KMS-11 (cell line): ENCODE data around the gene NRG3.

Experiments
- H2AFZ ChIP-seq: fragments of 200-600 bp; sonication (generic); 2 replicates; pipeline ENCODE4 v1.6.1; 2016; ENCODE audit warnings: antibody characterized with exemption, mixed run types, low read depth
- H3K27ac ChIP-seq: fragments of 200-600 bp; sonication (generic); 2 replicates; pipeline ENCODE4 v1.6.1; 2016; ENCODE audit warnings: mild to moderate bottlenecking, mixed run types
- H3K27me3 ChIP-seq: fragments of 200-600 bp; sonication (generic); 2 replicates; pipeline ENCODE4 v1.6.1; 2017; ENCODE audit warnings: mild to moderate bottlenecking, low read depth, mixed run types, moderate library complexity; ENCODE audit not compliant: insufficient read depth
- H3K36me3 ChIP-seq: fragments of 200-600 bp; sonication (generic); 2 replicates; pipeline ENCODE4 v1.6.1; 2017; ENCODE audit warnings: mild to moderate bottlenecking, mixed run types; ENCODE audit not compliant: insufficient read depth
- H3K4me1 ChIP-seq: fragments of 200-600 bp; sonication (generic); 2 replicates; pipeline ENCODE4 v1.6.1; 2016; ENCODE audit warnings: mild to moderate bottlenecking, low read depth, mixed run types; ENCODE audit not compliant: poor library complexity, severe bottlenecking
- H3K4me2 ChIP-seq: fragments of 200-600 bp; sonication (generic); 2 replicates; pipeline ENCODE4 v1.7.0; 2016; ENCODE audit warnings: mild to moderate bottlenecking, mixed run types
- H3K4me3 ChIP-seq: fragments of 200-600 bp; sonication (generic); IDR thresholded peaks from 2 replicates; pipeline ENCODE4 v1.6.1; 2017; ENCODE audit warnings: low read depth, low read length, mixed read lengths; ENCODE audit not compliant: insufficient read depth
- H3K79me2 ChIP-seq: fragments of 200-600 bp; sonication (generic); 2 replicates; pipeline ENCODE4 v1.6.1; 2016; ENCODE audit warnings: low read depth, mixed run types; ENCODE audit not compliant: insufficient read depth
- H3K9ac ChIP-seq: fragments of 200-600 bp; sonication (generic); 2 replicates; pipeline ENCODE4 v1.6.1; 2016; ENCODE audit warnings: mild to moderate bottlenecking, mixed run types
- H4K20me1 ChIP-seq: fragments of 200-600 bp; sonication (generic); 2 replicates; pipeline ENCODE4 v1.6.1; 2016; ENCODE audit warnings: mild to moderate bottlenecking, mixed run types; ENCODE audit not compliant: insufficient read depth
- CTCF ChIP-seq: fragments of 200-600 bp; sonication (generic); conservative IDR thresholded peaks from 2 replicates; pipeline ENCODE4 v1.6.1; 2017; ENCODE audit warnings: low read depth, mild to moderate bottlenecking, antibody characterized with exemption, low read length, moderate library complexity, mixed read lengths

NRG3 gene

GRCh38 chr10:82278401-82279182, 403.6 kb downstream of the NRG3 start:
- H3K9ac ChIP-seq = peak overlapping the region; percentile 49; the same call in 1 of the 2 replicates
- H3K36me3 ChIP-seq = no peaks in the 10 kb centered on the region
- H3K79me2 ChIP-seq = no peaks in the 10 kb centered on the region
- peaks cover 41% of the 10 kb centered on the region for H3K4me1 ChIP-seq
- no peaks in the 10 kb centered on the region for H4K20me1 ChIP-seq
- peak overlapping the region; percentile 89 for H3K4me2 ChIP-seq
- H2AFZ ChIP-seq = peak overlapping the region; percentile 68
- H3K27ac ChIP-seq = peak overlapping the region; percentile 83
- H3K4me3 ChIP-seq = no peak overlapping the region
- no peaks in the 10 kb centered on the region for H3K27me3 ChIP-seq
- no peak for TF ChIP-seq CTCF

GRCh38 chr10:82282782-82283456, 407.9 kb downstream of the NRG3 start:
- Histone ChIP-seq H4K20me1 (no peaks in the 10 kb centered on the region), H3K4me2 (no peak overlapping the region), H2AFZ (no peak overlapping the region), H3K9ac (no peak overlapping the region), H3K79me2 (no peaks in the 10 kb centered on the region), H3K36me3 (no peaks in the 10 kb centered on the region), H3K27ac (no peak overlapping the region), H3K27me3 (no peaks in the 10 kb centered on the region), H3K4me3 (no peak overlapping the region), H3K4me1 (peaks cover 27% of the 10 kb centered on the region)
- no peak for TF ChIP-seq CTCF

GRCh38 chr10:82284180-82284579, 409.2 kb downstream of the NRG3 start:
- H3K4me3 ChIP-seq = no peak overlapping the region
- no peak for TF ChIP-seq CTCF
- H3K27ac ChIP-seq = no peak overlapping the region
- no peaks in the 10 kb centered on the region for H3K36me3 ChIP-seq
- peaks cover 14% of the 10 kb centered on the region for H3K4me1 ChIP-seq
- no peak overlapping the region for H2AFZ ChIP-seq
- no peaks in the 10 kb centered on the region for H4K20me1 ChIP-seq
- H3K9ac ChIP-seq = no peak overlapping the region
- no peaks in the 10 kb centered on the region for H3K79me2 ChIP-seq
- no peaks in the 10 kb centered on the region for H3K27me3 ChIP-seq
- H3K4me2 ChIP-seq = no peak overlapping the region

GRCh38 chr10:82288461-82288881, 413.5 kb downstream of the NRG3 start:
- Histone ChIP-seq H3K27ac (no peak overlapping the region), H3K27me3 (no peaks in the 10 kb centered on the region), H2AFZ (no peak overlapping the region), H4K20me1 (no peaks in the 10 kb centered on the region), H3K4me1 (no peaks in the 10 kb centered on the region), H3K79me2 (no peaks in the 10 kb centered on the region), H3K9ac (no peak overlapping the region), H3K4me2 (no peak overlapping the region), H3K4me3 (no peak overlapping the region), H3K36me3 (no peaks in the 10 kb centered on the region)
- TF ChIP-seq CTCF = no peak
